GM23248 (cell line): Measurements from ENCODE around the gene WFIKKN2.

Experiments used
- EZH2 ChIP-seq: fragments of 200-600 bp; sonication (generic); IDR thresholded peaks from 2 replicates; pipeline ENCODE4 v1.6.1; 2018; ENCODE audit warnings: antibody characterized with exemption, mild to moderate bottlenecking; ENCODE audit not compliant: insufficient read depth, poor library complexity, severe bottlenecking
- EZH2phosphoT487 ChIP-seq: fragments of 200-600 bp; sonication (generic); IDR thresholded peaks from 2 replicates; pipeline ENCODE4 v1.6.1; 2018; ENCODE audit warnings: antibody characterized with exemption, moderate library complexity, mild to moderate bottlenecking, low read depth; ENCODE audit not compliant: insufficient read depth

DNA sequence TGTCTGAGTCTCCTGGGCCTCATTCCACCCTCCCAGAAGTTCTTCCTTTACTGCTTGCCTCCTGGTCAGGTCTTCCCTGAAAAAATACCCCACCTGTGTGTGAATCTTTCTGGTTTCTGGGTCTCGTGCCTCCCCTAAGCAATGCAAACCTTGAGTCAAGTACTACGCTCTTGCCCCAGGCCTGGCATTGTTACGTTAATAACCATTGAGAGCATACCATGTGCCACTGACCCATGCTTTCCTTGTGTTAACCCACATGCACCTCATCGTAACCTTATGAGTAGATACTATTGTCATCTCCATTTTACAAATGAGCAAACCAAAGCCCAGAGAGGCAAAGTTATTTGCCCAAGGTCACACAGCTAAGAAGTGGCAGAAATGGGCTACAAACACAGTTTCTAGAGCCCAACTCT is 56.2 kb downstream of the WFIKKN2 start:
- TF ChIP-seq EZH2 (no peak), EZH2phosphoT487 (no peak)
